NCI-H1105 treated with DMSO at 0.1 percent for 48 hours (cell line): Measurements from ENCODE around the gene MLC1.
"Not testable (repeated sequence)": the region's sequence is repeated elsewhere in the genome, so short reads cannot be mapped to it uniquely, and the experiment has no call there.

ENCODE experiments used
- DNase-seq: peaks from one replicate; lab custom pipeline; 2025; lab: John Stamatoyannopoulos, UW

Gene MLC1

DNA sequence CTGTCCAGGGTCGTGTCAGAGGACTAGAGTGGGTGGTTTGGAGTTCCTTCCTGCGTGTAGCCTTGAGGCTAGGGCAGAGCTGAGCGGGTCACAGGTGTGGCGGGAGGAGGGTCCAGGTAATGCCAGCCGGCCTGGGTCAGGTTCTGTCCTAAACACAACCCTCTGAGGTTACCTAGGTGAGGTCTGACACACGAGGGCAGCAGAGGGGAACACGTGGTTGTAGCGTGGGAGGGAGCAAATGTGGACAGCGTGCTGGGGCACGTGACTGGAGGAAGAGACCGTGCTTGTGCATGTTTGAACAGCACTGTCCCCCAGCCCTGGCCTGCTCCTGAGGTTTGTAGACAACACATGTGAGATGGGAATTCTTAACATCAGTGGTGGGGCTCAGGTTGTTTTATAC, 17.7 kb upstream of the MLC1 start:
- peak; percentile 3 for DNase-seq

DNA sequence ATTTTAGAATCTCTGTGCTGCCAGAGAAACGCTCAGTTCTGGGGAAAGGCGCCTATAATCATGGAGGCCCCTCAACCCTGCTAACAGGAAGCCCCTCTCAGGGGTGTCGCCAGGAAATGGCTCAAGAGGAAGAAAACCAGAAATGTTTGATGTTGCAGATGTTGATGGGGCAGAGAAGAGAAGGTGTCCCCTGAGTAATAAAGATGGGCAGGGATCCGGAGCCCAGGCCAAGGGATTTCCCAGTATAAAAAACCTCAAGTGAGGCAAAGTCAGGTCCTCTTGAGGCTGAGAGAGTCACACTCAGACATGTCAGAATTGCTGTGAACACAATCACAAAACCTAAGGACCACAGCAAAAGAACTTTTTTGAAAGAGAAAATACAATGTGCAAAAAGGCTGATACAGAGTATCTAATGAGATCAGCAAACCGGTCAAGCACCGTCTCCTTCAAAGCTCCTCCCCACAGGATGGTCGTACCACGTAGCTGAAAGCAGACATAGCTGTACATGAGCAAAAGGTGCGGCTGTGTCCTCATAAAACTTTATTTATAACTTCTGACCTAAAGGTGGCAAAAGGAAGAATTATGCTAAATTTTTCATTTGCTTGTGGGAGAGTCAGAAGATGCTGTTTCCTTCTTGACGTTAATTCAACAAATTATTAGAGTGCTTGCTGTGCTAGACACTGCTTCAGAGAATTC, 16.8 kb upstream of the MLC1 start:
- no peak for DNase-seq

DNA sequence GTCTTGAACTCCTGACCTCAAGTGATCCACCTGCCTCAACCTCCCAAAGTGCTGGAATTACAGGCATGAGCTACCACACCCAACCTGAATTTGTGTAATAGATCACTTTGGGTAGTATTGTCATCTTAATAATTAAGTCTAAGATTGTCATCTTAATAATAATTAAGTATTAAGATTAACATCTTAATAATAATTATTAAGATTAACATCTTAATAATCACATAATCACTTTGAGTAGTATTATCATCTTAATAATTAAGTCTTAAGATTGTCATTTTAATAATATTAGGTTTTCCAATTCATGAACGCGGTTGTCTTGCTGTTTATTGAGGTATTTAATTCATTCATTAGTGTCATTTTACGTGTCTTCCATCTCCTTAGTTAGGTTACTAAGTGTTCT, 12.8 kb upstream of the MLC1 start:
- DNase-seq = no peak

DNA sequence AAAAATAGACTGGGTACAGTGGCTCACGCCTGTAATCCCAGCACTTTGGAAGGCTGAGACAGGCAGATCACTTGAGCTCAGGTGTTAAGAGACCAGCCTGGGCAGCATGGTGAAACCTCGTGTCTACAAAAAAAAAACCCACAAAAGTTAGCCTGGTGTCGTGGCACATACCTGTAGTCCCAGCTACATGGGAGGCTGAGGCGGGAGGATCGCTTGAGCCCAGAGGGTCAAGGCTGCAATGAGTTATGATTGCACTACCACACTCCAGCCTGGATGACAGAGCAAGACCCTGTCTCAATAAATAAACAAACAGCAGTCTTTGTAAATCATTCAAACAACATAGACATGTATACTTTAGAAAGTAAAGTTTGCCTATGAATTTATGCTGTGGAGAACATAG, 7.1 kb upstream of the MLC1 start:
- no peak for DNase-seq

DNA sequence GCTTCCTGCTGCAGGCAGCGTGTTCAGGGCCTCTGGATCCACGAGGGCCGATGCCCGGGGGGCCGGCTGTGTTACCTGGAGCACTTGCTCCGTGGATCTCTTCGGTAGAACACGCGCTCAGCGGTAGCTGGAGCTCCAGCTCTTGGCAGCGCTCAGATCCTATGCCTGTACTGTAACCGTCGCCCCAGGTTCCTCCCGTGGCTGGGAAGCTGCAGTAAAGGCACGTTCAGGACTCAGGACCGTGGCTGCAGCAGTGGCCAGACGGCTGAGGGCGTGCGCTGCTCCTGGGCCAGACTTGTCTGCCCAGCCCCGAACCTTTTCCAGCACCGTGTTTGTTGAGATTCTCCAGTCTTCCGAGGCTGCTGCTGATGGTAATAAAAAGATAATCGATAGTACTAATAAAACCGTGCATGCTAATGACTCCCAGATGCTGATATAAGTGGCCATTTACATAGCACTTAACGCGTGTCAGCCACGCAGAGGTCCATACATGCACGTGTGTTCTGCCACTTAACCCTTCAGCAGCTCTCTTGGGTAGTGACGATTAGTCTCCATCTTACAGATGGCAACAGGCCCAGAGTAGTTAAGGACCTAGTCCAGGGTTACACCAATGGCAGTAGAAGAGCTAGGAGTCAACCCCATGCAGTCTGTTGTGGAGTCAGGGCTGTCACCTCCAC, 6.0 kb upstream of the MLC1 start:
- peak; percentile 25 for DNase-seq

DNA sequence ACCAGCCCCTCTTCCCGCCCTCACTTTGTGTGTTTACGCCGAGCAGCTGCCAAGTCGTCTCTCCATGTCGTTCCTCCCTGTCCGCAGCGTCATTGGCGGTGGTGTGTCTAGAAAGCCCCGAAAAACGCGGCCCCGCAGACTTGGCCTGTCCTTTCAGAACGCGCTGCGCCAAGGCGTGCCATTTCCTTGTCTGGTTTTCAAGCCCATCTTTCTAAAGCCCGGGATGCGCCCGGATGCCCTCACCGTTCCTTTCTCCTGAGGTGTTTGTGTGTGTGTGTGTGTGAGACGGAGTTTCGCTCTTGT, 5.1 kb upstream of the MLC1 start:
- no peak for DNase-seq

DNA sequence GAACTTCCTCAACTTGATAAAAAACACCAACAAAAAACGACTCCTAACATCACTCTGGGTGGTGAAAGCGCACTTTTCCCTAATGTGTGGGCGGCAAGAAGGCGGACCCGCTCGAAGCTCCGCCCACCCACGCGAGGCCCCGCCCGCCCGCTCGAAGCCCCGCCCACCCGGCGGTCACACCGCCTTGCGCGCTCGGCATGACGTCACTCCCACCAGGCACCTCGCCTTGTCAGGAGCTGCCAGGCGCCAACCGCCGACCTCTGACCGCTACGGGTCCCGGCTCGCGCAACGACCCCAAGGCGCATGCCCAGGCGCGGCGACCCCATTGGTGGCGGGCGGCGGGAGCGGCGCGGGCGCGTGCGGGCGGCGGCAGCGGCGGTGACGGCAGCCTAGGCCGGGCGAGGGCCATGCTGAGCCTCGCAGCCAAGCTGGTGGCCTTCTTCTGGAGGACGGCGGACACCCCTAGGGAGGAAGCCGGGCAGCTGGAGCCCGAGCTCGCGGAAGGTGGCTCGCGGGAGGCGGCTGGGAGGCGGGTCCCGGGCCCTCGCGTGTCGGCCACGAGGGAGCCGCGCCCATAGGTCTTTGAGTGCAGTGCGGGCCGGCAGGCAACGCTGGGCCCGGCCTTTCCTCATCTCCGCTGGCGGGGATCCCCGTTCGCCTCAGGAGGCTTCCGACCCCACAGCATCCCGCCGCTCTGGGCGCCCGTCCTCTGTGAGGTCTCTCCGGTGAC, 4.6 kb upstream of the MLC1 start, which contains the start of gene MOV10L1:
MOV10L1 (plus strand) TSS at position 325 of the 730 bp plus-strand sequence; CDS start at position 408, 83 bp downstream.
- DNase-seq = no peak

DNA sequence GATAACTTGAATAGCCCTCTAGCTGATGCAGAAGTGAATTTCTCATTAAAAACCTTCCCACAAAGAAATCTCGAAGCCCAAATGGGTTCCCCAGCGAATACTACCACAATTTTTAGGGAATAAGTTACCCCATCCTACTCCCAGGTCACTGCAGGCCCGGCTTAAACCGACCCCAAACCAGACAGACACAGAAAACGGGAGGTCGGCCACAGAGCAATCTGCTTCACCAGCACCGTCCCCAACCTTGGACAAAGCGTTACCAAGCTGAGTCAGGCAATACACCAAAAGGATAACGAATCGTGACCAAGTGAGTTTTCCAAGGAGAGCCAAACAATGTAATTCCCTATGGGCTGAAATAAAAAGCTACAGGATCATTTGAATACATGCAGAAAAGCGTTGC, 4.0 kb upstream of the MLC1 start:
- no peak for DNase-seq

DNA sequence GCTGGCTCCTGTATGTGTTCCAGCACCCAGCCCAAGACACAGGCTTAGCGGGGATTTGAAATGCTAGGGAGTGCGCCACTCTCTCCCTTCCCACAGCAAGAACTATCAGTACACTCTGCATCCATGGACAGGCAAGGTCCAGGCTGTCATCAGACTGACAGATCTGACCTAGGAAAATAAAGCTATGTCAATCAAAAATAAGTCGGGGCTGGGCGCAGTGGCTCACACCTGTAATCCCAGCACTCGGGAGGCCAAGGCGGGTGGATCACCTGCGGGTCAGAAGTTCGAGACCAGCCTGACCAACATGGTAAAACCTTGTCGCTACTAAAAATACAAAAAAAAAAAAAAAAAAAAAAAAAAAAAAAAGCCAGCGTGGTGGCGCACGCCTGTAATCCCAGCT, 2.9 kb upstream of the MLC1 start:
- DNase-seq = no peak

DNA sequence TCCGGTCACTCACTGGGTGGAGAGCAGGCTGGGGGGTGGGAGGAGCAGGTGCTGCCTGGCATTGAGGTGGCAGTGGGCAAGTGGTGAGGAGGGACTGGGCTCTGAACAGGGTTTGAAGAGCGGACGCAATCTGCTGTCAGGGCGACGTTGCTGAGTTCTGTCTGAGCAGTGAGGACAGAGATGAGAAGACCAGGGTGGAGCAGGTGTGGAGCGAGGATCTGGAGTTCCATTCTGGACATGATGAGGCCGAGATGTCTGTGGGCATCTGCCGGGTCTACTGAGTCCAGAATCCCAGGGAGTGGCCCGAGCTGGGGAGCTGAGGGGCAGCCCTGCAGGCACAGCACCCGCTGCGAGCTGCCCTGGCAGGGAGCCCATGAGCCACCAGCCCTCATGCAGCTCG, 2.4 kb upstream of the MLC1 start:
- no peak for DNase-seq

DNA sequence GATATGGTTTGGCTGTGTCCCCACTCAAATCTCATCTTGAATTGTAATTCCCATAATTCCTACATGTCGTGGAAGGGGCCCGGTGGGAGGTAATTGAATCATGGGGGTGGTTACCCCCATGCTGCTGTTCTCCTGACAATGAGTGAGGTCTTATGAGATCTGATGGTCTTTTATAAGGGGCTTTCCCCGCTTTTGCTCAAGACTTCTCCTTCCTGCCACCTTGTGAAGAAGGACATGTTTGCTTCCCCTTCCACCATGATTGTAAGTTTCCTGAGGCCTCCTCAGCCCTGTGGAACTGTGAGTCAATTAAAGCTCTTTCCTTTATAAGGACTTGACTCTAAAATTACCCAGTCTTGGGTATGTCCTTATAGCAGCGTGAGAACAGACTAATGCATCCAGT, 1.7 kb upstream of the MLC1 start:
- not testable (repeated sequence) for DNase-seq

DNA sequence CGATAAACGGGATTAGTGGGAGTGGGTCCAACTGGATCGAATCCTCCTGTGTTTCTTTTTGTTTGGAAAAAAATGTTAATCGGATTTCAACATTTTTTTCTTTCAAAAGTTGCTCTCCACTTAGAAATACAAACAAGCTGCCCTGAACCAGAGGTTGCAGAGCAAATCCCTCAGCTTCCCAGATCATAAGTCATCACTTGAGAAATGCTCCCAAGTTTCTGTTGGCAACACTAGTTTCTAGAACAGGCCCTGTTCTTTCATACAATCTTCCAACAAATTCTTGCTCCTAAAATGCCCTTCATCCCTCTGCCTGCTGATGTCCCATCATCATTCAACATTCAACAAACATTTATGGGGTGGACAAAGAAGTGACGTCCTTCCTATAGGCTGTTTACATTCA, 1.3 kb upstream of the MLC1 start:
- no peak for DNase-seq

DNA sequence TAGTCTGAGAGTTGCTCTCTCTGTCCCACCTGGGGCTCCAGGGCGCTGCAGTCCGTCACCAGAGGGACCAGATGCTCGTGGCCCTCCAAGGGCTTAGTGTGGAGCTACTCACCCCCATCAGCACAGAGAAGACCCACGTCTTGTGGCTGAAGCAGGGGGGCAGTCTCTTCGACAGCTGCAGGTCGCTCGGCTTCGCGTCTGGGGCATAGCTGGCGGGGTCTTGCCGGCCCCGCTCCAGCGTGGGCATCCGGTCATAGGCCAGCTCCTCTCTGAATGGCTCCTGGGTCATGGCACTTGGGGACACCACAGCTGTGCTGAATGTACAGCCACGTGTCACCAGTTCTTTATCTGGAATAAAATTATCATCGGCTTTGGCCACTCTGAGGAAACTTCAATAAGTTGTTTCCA, 608 bp downstream of the MLC1 start:
- no peak for DNase-seq

DNA sequence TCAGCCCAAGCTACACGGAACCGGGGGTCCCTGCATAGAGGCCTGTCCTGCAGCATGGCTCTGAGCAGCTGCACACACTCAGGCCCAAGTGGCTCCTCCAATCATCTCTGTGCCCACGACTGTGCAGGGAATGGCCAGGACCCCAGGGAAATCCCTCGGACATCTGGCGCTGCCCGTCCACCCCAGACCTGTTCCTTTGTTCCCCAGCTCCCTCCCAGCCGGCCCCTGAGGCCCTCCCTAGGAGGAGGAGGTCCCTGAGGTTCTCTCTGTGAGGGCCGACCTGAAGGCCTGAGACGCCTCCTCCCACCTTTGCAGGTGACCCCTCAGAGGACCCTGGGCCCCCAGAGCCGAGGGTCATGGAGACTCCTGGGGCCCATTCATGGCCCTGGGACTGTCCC, 1.1 kb downstream of the MLC1 start:
- DNase-seq = no peak

DNA sequence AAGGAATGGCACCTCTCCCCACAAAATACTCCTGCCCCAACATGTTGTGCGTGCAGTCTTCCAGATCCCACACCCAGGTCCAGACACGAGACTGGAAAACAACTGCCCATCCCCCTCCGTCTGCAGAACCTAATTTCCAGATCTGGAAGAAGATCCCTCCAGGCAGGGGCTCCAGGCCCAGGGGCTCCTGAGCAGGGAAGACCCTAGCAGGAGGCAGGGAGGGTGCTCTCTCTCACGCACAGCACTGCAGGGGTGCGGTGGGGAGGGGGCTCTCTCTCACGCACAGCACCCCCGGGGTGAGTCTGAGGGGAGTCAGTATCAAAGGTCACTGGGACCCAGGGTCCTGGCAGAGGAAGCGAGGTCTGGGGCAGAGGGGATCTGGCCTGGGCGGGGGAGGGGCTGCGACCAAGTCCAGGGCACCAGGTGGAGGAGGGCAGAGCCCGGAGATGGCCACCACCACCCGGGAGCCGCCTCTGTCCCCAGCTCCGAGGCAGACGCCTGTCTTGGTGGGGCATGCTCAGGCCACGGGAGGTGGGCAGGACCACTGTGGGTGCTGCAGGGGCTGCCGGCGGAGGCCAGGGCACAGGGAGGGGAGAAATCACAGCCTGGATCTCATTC, 1.7 kb downstream of the MLC1 start:
- DNase-seq = no peak

DNA sequence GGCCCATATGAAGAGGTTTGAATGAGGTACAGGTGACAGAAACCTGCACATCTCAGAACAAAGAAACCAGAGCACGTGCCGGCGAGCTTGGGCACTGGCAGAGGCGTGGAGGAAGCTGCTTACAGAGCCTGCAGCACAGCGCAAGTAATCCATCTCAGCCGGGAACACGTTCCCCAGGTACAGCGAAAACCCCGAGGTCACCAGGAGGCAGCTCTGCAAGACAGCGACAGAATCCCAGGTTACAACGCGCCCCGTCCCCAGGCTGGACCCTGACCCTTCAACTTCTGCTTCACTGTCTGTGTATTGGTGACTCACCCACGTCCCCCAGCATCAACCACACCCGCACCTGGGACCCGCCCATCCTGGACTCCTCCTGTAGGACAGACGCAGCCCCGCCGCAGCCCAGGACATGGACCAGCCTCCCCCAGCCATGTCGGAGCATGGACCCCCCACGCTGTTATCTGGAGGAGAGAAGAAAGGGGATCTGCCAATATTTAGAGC, 2.2 kb downstream of the MLC1 start:
- DNase-seq = no peak

DNA sequence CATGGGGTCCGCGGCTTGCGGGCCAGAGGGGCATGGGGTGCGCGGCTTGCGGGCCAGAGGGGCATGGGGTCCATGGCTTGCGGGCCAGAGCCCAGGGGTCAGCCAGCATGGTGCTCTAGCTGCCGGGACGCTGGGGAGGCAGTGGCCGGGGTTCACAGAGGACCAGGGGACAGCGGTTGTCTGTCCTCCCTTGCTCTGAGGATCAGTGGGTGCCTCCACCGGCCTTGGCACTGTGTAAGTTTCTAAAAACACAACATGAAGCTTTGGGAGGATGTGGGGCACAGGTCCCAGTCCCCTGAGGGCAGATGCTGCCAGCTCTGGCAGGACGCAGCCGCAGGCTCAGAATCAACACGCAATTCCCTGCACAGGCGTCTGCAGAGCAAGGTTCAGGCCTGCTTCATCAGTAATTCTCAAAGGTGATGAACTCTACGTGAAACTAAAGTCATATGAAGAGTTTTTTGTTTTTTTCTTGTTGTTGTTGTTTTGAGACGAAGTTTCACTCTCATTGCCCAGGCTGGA, 3.0 kb downstream of the MLC1 start:
- no peak for DNase-seq

DNA sequence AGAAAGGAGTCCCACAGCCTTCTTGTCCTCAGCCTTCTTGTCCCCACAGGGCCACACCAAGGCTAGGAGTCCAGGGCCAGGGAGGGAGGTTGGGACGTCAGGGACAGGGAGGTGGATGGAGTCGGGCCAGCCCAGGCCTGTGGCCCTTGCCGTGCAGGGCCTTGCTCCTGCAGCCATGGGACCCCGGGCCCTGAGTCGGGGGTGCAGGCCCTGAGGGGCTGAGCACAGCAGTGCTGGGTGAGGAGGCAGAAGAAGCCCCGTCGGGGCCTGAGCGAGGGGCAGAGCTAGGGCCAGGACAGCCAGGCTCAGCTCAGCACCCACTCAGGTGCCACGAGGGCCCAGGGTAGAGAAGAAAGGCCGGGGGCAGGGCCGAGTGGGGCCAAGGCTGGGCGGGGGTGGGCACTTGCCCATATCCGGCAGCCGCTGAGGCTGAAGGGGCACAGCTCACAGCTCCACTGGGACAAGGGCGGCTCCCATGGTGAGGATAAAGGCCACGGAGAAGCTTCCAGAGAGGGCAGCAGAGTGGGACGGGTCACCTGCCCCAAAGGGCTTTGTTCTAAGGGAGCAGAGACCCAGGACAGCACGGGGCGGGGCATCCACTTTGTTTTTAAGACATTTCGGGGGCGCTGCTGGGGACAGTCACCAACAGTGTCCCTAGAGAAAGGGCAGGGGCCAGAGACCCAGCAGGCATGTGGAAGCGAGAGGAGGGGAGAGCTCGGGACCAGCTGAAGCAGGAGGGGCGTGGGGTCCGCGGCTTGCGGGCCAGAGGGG, 3.6 kb downstream of the MLC1 start:
- DNase-seq = no peak

DNA sequence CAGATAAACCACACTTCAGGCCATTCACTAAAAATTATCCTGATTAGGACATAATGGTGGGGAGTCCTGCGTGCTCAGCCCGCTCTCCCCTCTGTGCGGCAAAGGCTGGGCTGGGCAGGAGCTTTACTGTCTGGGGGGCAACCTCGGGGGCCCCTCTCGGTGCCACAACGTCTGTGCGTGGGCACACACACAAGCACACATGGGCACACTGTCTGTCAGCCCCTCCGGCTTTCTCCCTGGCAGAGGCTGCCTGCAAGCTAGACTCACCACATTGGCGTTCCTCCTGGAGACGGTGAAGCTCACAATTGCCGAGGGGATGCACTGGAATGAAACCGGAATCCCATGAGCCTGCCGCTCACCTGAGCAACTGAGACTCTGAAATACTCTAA, 5.2 kb downstream of the MLC1 start:
- DNase-seq = no peak

DNA sequence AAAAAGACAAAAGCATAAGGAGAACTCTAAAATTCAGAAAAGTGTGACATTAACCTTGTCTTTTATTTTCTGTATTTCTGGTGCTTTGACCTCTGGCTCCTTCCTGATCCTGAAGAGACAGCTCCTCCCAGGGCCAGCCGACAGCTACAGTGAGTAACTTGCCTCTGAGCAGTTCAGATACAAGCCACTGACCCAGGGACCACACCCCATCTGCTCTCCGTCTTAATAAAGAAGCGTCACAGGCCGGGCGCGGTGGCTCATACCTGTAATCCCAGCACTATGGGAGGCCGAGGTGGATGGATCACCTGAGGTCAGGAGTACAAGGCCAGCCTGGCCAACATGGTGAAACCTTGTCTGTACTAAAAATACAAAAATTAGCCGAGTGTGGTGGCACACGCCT, 6.5 kb downstream of the MLC1 start:
- DNase-seq = no peak

DNA sequence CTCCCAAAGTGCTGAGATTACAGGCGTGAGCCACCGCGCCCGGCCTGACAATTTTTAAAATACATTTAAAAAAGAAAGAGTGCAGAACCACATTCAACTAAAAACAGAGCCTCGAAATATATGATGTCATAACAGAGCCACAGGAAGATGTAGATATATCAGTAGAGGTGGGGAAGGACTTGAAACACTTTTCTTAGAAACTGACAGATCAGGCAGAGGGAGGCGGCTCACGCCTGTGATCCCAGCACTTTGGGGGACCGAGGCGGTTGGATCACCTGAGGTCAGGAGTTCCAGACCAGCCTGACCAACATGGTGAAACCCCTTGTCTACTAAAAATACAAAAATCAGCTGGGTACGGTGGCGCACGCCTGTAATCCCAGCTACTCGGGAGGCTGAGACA, 7.0 kb downstream of the MLC1 start:
- no peak for DNase-seq
